ENCODE data around the gene EID2B. TPM values are rescaled to one million over a fixed set of nuclear protein-coding genes. Genes with fewer than 3 reads are reported as not detected.

The EID2B gene
- total and polyA plus RNA-seq, 2 of the 13 experiments (the other 11 are each of a cell fraction or from before 2014, with no cell fraction given), result 2.5 to 3.7 TPM

- no peak for TF ChIP-seq NR2F6 (IDR thresholded peaks at IDR 0.05)
- no peak for TF ChIP-seq NR2F6 (CRISPR knock-in tag; IDR thresholded peaks at IDR 0.05)
- TF ChIP-seq ZNF549 (CRISPR knock-in tag; IDR thresholded peaks at IDR 0.05), result no peak
- TF ChIP-seq HMG20A (CRISPR knock-in tag; IDR thresholded peaks at IDR 0.05; ENCODE audit: borderline replicate concordance), result no peak
- TF ChIP-seq TRIM24 (CRISPR knock-in tag; IDR thresholded peaks at IDR 0.05), result no peak
- TF ChIP-seq MYPOP (CRISPR knock-in tag; IDR thresholded peaks at IDR 0.05), result peak; percentile 89
- TF ChIP-seq GABPB1 (CRISPR knock-in tag; IDR thresholded peaks at IDR 0.05), result peak; percentile 72; the same call in 1 of the 2 replicates
- no peak for TF ChIP-seq PRDM15 (CRISPR knock-in tag; IDR thresholded peaks at IDR 0.05)
- 0 out of 2 replicates have a peak, but pooled peaks have one; percentile 57 for TF ChIP-seq ZSCAN25 (CRISPR knock-in tag; IDR thresholded peaks at IDR 0.05)
- TF ChIP-seq ZBTB33 (CRISPR knock-in tag; IDR thresholded peaks at IDR 0.05), result peak; percentile 9; the same call in 1 of the 2 replicates
- no peak for TF ChIP-seq U2AF2 (IDR thresholded peaks at IDR 0.05; ENCODE audit: low read depth, low read length)
- no peak for TF ChIP-seq THAP8 (CRISPR knock-in tag; IDR thresholded peaks at IDR 0.05; ENCODE audit: borderline replicate concordance)
- no peak for TF ChIP-seq RFXAP (CRISPR knock-in tag; IDR thresholded peaks at IDR 0.05; ENCODE audit: borderline replicate concordance)
- peak; percentile 77 for TF ChIP-seq ZGPAT (CRISPR knock-in tag; IDR thresholded peaks at IDR 0.05)
- TF ChIP-seq FOXK1 (CRISPR knock-in tag; IDR thresholded peaks at IDR 0.05; ENCODE audit: borderline replicate concordance, low read depth), result peak; percentile 63; the same call in 1 of the 2 replicates
- no peak for TF ChIP-seq SIX1 (CRISPR knock-in tag; IDR thresholded peaks at IDR 0.05; ENCODE audit: borderline replicate concordance)
- TF ChIP-seq PRPF4 (IDR thresholded peaks at IDR 0.05; ENCODE audit: low read depth, low read length, poor library complexity, severe bottlenecking), result no peak
- no peak for TF ChIP-seq ZNF644 (CRISPR knock-in tag; IDR thresholded peaks at IDR 0.05; ENCODE audit: low read depth)
- no peak for TF ChIP-seq ATRX (CRISPR knock-in tag; IDR thresholded peaks at IDR 0.05; ENCODE audit: borderline replicate concordance)
Observed at GRCh38 chr19:39532233-39533002, at the start of gene EID2B (continued).

All from HepG2 (cell line).